HEK293 (cell line): ENCODE data around the gene POLR1B.

Source experiments
- CTCF ChIA-PET: fragments of 350-600 bp; formaldehyde crosslinking; extraction: SDS; loops from one replicate; lab custom pipeline; 2021; ENCODE audit warnings: antibody characterized with exemption; lab: Yijun Ruan, JAX
- POLR2A ChIA-PET: fragments of 300-600 bp; formaldehyde crosslinking; extraction: SDS; loops from one replicate; lab custom pipeline; 2020; ENCODE audit warnings: antibody characterized with exemption, inconsistent platforms; lab: Yijun Ruan, JAX
- H3K27ac ChIP-seq: fragments of 200-500 bp; sonication (Bioruptor generic); 2 replicates; pipeline ENCODE4 v1.5.1; 2014; ENCODE audit warnings: low read depth, low read length, control low read depth, inconsistent platforms; ENCODE audit errors: extremely low read depth
- H3K36me3 ChIP-seq, 2 experiments: fragments of 200-500 bp in 1 of 2; sonication (Bioruptor generic) in 1 of 2; 1 replicate in 1 of 2; 2 replicates in 1 of 2; pipeline ENCODE4 v1.5.1; 2014 to 2017; ENCODE audit warnings: inconsistent platforms in 2 of 2, low read length in 2 of 2; ENCODE audit not compliant: control insufficient read depth in 2 of 2, insufficient read depth in 1 of 2
- H3K4me1 ChIP-seq: fragments of 200-500 bp; sonication (Bioruptor generic); 2 replicates; pipeline ENCODE4 v1.5.1; 2014; ENCODE audit warnings: mild to moderate bottlenecking, low read length, inconsistent platforms; ENCODE audit not compliant: control insufficient read depth, insufficient read depth
- H3K4me3 ChIP-seq: 2 replicates; pipeline ENCODE4 v1.5.1; 2011; ENCODE audit warnings: low read depth, mild to moderate bottlenecking, control low read depth, low read length, moderate library complexity
- H3K9me3 ChIP-seq: fragments of 200-500 bp; sonication (Bioruptor generic); 2 replicates; pipeline ENCODE4 v1.5.1; 2014; ENCODE audit warnings: low read depth, low read length, inconsistent platforms; ENCODE audit not compliant: control insufficient read depth, insufficient read depth
- BCL11A ChIP-seq: fragments of 450-650 bp; formaldehyde crosslinking; IDR thresholded peaks from 2 replicates; pipeline ENCODE4 v1.5.1; 2016; ENCODE audit warnings: low read depth, missing biosample characterization, missing genetic modification characterization
- IKZF3 ChIP-seq: fragments of 450-650 bp; IDR thresholded peaks from 2 replicates; pipeline ENCODE4 v1.5.0; 2018; ENCODE audit warnings: missing biosample characterization, mild to moderate bottlenecking, missing genetic modification characterization, moderate library complexity
- OSR2 ChIP-seq: fragments of 450-650 bp; formaldehyde crosslinking; IDR thresholded peaks from 2 replicates; pipeline ENCODE4 v1.5.1; 2016; ENCODE audit warnings: missing biosample characterization, missing genetic modification characterization
- PBX3 ChIP-seq: sonication (generic); formaldehyde crosslinking; IDR thresholded peaks from 2 replicates; pipeline ENCODE4 v1.8.1; 2022; ENCODE audit warnings: mild to moderate bottlenecking, moderate library complexity, missing genetic modification reagents
- RBAK ChIP-seq: fragments of 450-650 bp; formaldehyde crosslinking; IDR thresholded peaks from 2 replicates; pipeline ENCODE4 v1.5.1; 2016; ENCODE audit warnings: missing biosample characterization, missing genetic modification characterization
- TCF7L2 ChIP-seq: IDR thresholded peaks from 2 replicates; pipeline ENCODE4 v1.6.1; 2011; ENCODE audit warnings: low read depth, mild to moderate bottlenecking, inconsistent platforms, low read length, moderate library complexity, borderline replicate concordance
- ZBTB49 ChIP-seq: fragments of 450-650 bp; formaldehyde crosslinking; IDR thresholded peaks from 2 replicates; pipeline ENCODE4 v1.5.1; 2016; ENCODE audit warnings: missing biosample characterization, missing genetic modification characterization, low read depth
- ZNF114 ChIP-seq: fragments of 450-650 bp; formaldehyde crosslinking; IDR thresholded peaks from 2 replicates; pipeline ENCODE4 v1.5.0; 2017; ENCODE audit warnings: missing biosample characterization, missing genetic modification characterization
- ZNF140 ChIP-seq: fragments of 450-650 bp; formaldehyde crosslinking; IDR thresholded peaks from 2 replicates; pipeline ENCODE4 v1.5.1; 2016; ENCODE audit warnings: missing biosample characterization, missing genetic modification characterization
- ZNF184 ChIP-seq: fragments of 450-650 bp; IDR thresholded peaks from 2 replicates; pipeline ENCODE4 v1.5.1; 2018; ENCODE audit warnings: missing biosample characterization, mild to moderate bottlenecking, missing genetic modification characterization
- ZNF214 ChIP-seq: fragments of 450-650 bp; formaldehyde crosslinking; IDR thresholded peaks from 2 replicates; pipeline ENCODE4 v1.5.1; 2017; ENCODE audit warnings: missing biosample characterization, mild to moderate bottlenecking, missing genetic modification characterization, borderline replicate concordance
- ZNF292 ChIP-seq: fragments of 450-650 bp; formaldehyde crosslinking; IDR thresholded peaks from 2 replicates; pipeline ENCODE4 v1.5.1; 2016; ENCODE audit warnings: low read depth, missing biosample characterization, missing genetic modification characterization, borderline replicate concordance
- ZNF341 ChIP-seq: fragments of 450-650 bp; formaldehyde crosslinking; IDR thresholded peaks from 2 replicates; pipeline ENCODE4; 2016; ENCODE audit warnings: low read depth, missing biosample characterization, missing genetic modification characterization
- ZNF404 ChIP-seq: fragments of 450-650 bp; formaldehyde crosslinking; IDR thresholded peaks from 2 replicates; pipeline ENCODE4 v1.5.1; 2017; ENCODE audit warnings: missing biosample characterization, missing genetic modification characterization
- ZNF433 ChIP-seq: fragments of 450-650 bp; formaldehyde crosslinking; IDR thresholded peaks from 2 replicates; pipeline ENCODE4 v1.5.1; 2016; ENCODE audit warnings: missing biosample characterization, missing genetic modification characterization, low read depth
- ZNF488 ChIP-seq: fragments of 450-650 bp; formaldehyde crosslinking; IDR thresholded peaks from 2 replicates; pipeline ENCODE4 v1.5.1; 2016; ENCODE audit warnings: missing biosample characterization, missing genetic modification characterization
- ZNF501 ChIP-seq: fragments of 450-650 bp; formaldehyde crosslinking; IDR thresholded peaks from 2 replicates; pipeline ENCODE4 v1.5.1; 2016; ENCODE audit warnings: missing biosample characterization, missing genetic modification characterization
- ZNF510 ChIP-seq: fragments of 450-650 bp; formaldehyde crosslinking; IDR thresholded peaks from 2 replicates; pipeline ENCODE4 v1.5.1; 2018; ENCODE audit warnings: mild to moderate bottlenecking, missing genetic modification characterization, missing biosample characterization; ENCODE audit not compliant: insufficient replicate concordance
- ZNF561 ChIP-seq: fragments of 450-650 bp; IDR thresholded peaks from 2 replicates; pipeline ENCODE4 v1.5.1; 2018; ENCODE audit warnings: missing biosample characterization, missing genetic modification characterization, borderline replicate concordance
- ZNF626 ChIP-seq: fragments of 450-650 bp; sonication (Bioruptor Pico); formaldehyde crosslinking; IDR thresholded peaks from 2 replicates; pipeline ENCODE4 v1.5.1; 2018; ENCODE audit warnings: missing biosample characterization, missing genetic modification characterization, inconsistent platforms
- ZNF777 ChIP-seq: fragments of 450-650 bp; formaldehyde crosslinking; IDR thresholded peaks from 2 replicates; pipeline ENCODE4 v1.5.1; 2017; ENCODE audit warnings: missing biosample characterization, missing genetic modification characterization, borderline replicate concordance
- ZSCAN18 ChIP-seq: fragments of 450-650 bp; formaldehyde crosslinking; IDR thresholded peaks from 2 replicates; pipeline ENCODE4 v1.5.1; 2016; ENCODE audit warnings: missing biosample characterization, missing genetic modification characterization

Gene POLR1B

GRCh38 chr2:112618383-112618782 is 76.1 kb downstream of the POLR1B start:
- no peaks in the 10 kb centered on the region for H3K9me3 ChIP-seq
- no peaks in the 10 kb centered on the region for H3K36me3 ChIP-seq
- ChIA-PET CTCF (no interaction called here), POLR2A (interaction anchor here (0.7 kb wide), 2 partner anchors 28 to 486 kb away, joined by 7 to 9 read pairs; partner anchors contain the start of gene SLC20A1)
- TF ChIP-seq TCF7L2 = no peak
- no peak for TF ChIP-seq RBAK
- no peak for TF ChIP-seq ZBTB49 (tag by site-specific recombination)
- no peak for TF ChIP-seq ZNF501 (tag by site-specific recombination)
- no peak for TF ChIP-seq ZNF404
- no peak for TF ChIP-seq OSR2 (tag by site-specific recombination)
- no peak for TF ChIP-seq ZNF488 (tag by site-specific recombination)
- no peak for TF ChIP-seq ZNF341 (tag by site-specific recombination)
- H3K27ac ChIP-seq = no peak overlapping the region
- H3K4me1 ChIP-seq = no peaks in the 10 kb centered on the region
- no peak overlapping the region for H3K4me3 ChIP-seq

GRCh38 chr2:112621790-112622527 is 79.7 kb downstream of the POLR1B start:
- Histone ChIP-seq H3K9me3 (no peaks in the 10 kb centered on the region), H3K36me3 (no peaks in the 10 kb centered on the region), H3K27ac (no peak overlapping the region), H3K4me3 (no peak overlapping the region)
- TF ChIP-seq ZNF140 (tag by site-specific recombination) = no peak
- TF ChIP-seq IKZF3 (tag by site-specific recombination) = no peak
- TF ChIP-seq, all 188 proteins: peak for 0
- H3K4me1 ChIP-seq = no peaks in the 10 kb centered on the region
- POLR2A ChIA-PET = interaction anchor here (0.7 kb wide), 2 partner anchors 10 to 111 kb away, joined by 3 read pairs; no protein-coding TSS in a partner anchor
- CTCF ChIA-PET = interaction anchor here (0.7 kb wide), 1 partner anchor 22 kb away, joined by 5 read pairs; no protein-coding TSS in a partner anchor

- ChIA-PET CTCF (interaction anchor here (0.7 kb wide), 1 partner anchor 23 kb away, joined by 3 read pairs; no protein-coding TSS in a partner anchor), POLR2A (interaction anchor here (0.7 kb wide), 2 partner anchors 9 to 110 kb away, joined by 3 read pairs; no protein-coding TSS in a partner anchor)
- no peaks in the 10 kb centered on the region for H3K36me3 ChIP-seq
- H3K4me3 ChIP-seq = no peak overlapping the region
- H3K4me1 ChIP-seq = no peaks in the 10 kb centered on the region
- no peak overlapping the region for H3K27ac ChIP-seq
- no peaks in the 10 kb centered on the region for H3K9me3 ChIP-seq
- no peak for TF ChIP-seq ZNF114 (tag by site-specific recombination)
- TF ChIP-seq ZNF433 (tag by site-specific recombination) = no peak
- no peak for TF ChIP-seq ZNF561 (tag by site-specific recombination)
- no peak for TF ChIP-seq ZNF510 (tag by site-specific recombination)
- TF ChIP-seq BCL11A (tag by site-specific recombination) = no peak
- TF ChIP-seq ZNF292 (tag by site-specific recombination) = no peak
- no peak for TF ChIP-seq TCF7L2
- TF ChIP-seq ZBTB49 (tag by site-specific recombination) = no peak
- no peak for TF ChIP-seq ZNF184
- TF ChIP-seq ZNF626 (tag by site-specific recombination) = no peak
- TF ChIP-seq ZSCAN18 (tag by site-specific recombination) = no peak
- no peak for TF ChIP-seq PBX3 (CRISPR knock-in tag)
- TF ChIP-seq IKZF3 (tag by site-specific recombination) = no peak
- no peak for TF ChIP-seq ZNF777 (tag by site-specific recombination)
- no peak for TF ChIP-seq ZNF214 (tag by site-specific recombination)
These were observed 80.2 kb downstream of the POLR1B start for GRCh38 chr2:112622528-112622849.
